ENCODE measurements around the gene G6PC1. TPM values are rescaled to one million over a fixed set of nuclear protein-coding genes. Genes with fewer than 3 reads are reported as not detected.
"Not testable (repeated sequence)": the region's sequence is repeated elsewhere in the genome, so short reads cannot be mapped to it uniquely, and the experiment has no call there.

The G6PC1 gene
- total RNA-seq, 4 donors from 2014 or later: 0.06 TPM; not detected in 3

DNA sequence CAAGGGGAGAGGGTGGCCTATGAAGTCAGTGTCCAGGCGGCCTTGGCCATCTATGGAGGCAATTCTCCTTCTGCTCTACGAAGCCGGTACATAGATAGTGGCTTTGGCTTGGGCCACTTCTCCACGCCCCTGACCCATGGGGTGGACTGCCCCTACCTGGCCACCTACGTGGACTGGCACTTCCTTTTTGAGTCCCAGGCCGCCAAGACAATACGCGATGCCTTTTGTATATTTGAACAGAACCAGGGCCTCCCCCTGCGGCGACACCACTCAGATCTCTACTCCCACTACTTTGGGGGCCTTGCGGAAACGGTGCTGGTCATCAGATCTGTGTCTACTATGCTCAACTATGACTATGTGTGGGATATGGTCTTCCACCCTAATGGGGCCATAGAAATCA lies 32.3 kb upstream of the G6PC1 start:
- no peak for DNase-seq (ENCODE audit: extremely low spot score)
- Histone ChIP-seq H3K4me3 (no peak overlapping the region), H3K36me3 (peaks cover 0 to 62% (median 30%) of the 10 kb centered on the region in 4 donors), H3K9me3 (no peaks in the 10 kb centered on the region), H3K27ac (replicated peaks in 1 of 4) (no peak overlapping the region), H3K27me3 (no peaks in the 10 kb centered on the region), H3K4me1 (peaks cover 0 to 17% (median 13%) of the 10 kb centered on the region in 4 donors)
- intact Hi-C loops (cut with DNase I): no loop called here
- no peak for TF ChIP-seq POLR2AphosphoS5 (IDR thresholded peaks at IDR 0.05)
- TF ChIP-seq EP300 (IDR thresholded peaks at IDR 0.05): no peak
- TF ChIP-seq, protein P1, sequence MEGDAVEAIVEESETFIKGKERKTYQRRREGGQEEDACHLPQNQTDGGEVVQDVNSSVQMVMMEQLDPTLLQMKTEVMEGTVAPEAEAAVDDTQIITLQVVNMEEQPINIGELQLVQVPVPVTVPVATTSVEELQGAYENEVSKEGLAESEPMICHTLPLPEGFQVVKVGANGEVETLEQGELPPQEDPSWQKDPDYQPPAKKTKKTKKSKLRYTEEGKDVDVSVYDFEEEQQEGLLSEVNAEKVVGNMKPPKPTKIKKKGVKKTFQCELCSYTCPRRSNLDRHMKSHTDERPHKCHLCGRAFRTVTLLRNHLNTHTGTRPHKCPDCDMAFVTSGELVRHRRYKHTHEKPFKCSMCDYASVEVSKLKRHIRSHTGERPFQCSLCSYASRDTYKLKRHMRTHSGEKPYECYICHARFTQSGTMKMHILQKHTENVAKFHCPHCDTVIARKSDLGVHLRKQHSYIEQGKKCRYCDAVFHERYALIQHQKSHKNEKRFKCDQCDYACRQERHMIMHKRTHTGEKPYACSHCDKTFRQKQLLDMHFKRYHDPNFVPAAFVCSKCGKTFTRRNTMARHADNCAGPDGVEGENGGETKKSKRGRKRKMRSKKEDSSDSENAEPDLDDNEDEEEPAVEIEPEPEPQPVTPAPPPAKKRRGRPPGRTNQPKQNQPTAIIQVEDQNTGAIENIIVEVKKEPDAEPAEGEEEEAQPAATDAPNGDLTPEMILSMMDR (IDR thresholded peaks at IDR 0.05): no peak
- TF ChIP-seq POLR2A (IDR thresholded peaks at IDR 0.05; ENCODE audit: low read depth): no peak
- WGBS: 94% methylated on average over 12 of the region's 12 CpGs

DNA sequence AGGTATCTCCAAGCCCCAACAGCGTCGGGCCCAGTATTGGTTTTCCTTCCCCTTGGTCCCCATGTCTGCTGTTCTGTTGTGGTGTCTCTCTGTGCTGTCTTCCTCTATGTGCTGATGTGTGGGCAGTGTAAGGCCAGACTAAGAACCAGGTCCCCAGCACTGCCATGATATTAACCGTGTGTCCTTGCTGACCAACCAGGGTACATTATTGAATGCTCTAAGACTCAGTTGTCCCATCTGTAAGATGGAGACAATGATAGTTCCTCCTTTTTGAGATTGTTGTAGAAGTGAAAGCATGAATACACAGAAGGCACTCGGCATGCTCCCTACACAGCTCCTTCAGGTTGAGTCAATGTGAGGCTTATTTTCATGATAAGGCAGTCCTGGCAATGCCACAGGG lies 29.0 kb upstream of the G6PC1 start:
- WGBS: 92% methylated on average over 3 of the region's 4 CpGs
- no peak overlapping the region for H3K27ac ChIP-seq (replicated peaks in 1 of 4)
- H3K4me3 ChIP-seq: no peak overlapping the region
- no peaks in the 10 kb centered on the region for H3K9me3 ChIP-seq
- no peak for DNase-seq (ENCODE audit: extremely low spot score)
- H3K4me1 ChIP-seq: no peaks in the 10 kb centered on the region
- H3K36me3 ChIP-seq: peaks cover 0 to 62% (median 27%) of the 10 kb centered on the region in 4 donors
- H3K27me3 ChIP-seq: no peaks in the 10 kb centered on the region
- intact Hi-C loops (cut with DNase I): no loop called here
- TF ChIP-seq POLR2A (IDR thresholded peaks at IDR 0.05; ENCODE audit: low read depth) (no peak), EP300 (IDR thresholded peaks at IDR 0.05) (no peak), POLR2AphosphoS5 (IDR thresholded peaks at IDR 0.05) (no peak)
- TF ChIP-seq, protein P1 (IDR thresholded peaks at IDR 0.05): no peak

DNA sequence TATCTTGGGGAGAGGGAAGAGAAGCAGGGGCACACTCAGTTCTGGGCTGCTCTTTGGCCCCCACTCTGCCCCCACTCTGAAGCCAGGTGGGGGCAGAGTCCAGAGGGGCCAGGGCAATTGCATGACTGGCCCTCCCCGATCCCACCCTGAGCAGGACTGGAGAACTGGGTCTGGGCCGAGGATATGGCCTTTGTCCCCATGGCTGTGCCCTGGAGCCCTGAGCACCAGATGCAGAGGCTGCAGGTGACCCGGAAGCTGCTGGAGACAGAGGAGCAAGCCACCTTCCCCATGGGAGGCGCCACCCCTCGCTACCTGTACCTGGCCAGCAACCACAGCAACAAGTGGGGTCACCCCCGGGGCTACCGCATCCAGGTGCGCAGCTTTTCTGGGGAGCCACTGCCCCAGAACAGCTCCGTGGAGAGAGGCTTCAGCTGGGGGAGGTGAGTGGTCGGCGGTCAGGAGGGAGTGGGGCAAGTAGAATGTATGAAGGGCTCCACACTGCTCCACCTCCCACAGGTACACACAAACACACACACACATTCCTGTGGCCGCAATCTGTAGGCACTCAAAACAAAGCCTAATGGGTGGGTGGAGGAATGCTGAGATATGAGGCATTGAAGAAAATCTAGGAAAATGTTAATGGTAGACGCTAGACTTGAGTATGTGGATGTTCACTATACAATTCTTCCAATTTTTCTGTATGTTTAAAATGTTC lies 28.2 kb upstream of the G6PC1 start:
- DNase-seq (ENCODE audit: extremely low spot score): no peak
- H3K27ac ChIP-seq (replicated peaks in 1 of 4): no peak overlapping the region
- H3K27me3 ChIP-seq: no peaks in the 10 kb centered on the region
- intact Hi-C loops (cut with DNase I): no loop called here
- H3K4me3 ChIP-seq: no peak overlapping the region
- no peaks in the 10 kb centered on the region for H3K4me1 ChIP-seq
- TF ChIP-seq POLR2AphosphoS5 (IDR thresholded peaks at IDR 0.05) (no peak), POLR2A (IDR thresholded peaks at IDR 0.05; ENCODE audit: low read depth) (no peak), EP300 (IDR thresholded peaks at IDR 0.05) (no peak)
- TF ChIP-seq, protein P1 (IDR thresholded peaks at IDR 0.05): no peak
- H3K9me3 ChIP-seq: no peaks in the 10 kb centered on the region
- 92% methylated on average over 10 of the region's 13 CpGs for WGBS
- peaks cover 0 to 63% (median 23%) of the 10 kb centered on the region in 4 donors for H3K36me3 ChIP-seq

DNA sequence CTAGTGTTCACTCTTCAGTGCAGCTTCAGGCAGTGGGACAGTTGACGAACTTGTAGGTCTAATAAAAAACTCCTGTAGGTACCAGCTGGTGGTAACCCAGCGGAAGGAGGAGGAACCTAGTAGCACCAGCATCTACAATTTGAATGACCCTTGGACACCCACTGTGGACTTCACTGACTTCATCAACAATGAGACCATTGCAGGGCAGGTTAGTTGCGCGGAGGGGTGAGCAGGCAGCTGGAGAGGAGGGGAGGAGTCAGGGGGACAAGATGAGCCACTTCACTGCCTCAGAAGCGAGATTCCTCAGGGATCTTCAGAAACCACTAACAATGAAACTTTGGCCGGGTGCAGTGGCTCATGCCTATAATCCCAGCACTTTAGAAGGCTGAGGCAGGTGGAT lies 27.3 kb upstream of the G6PC1 start:
- H3K4me3 ChIP-seq: no peak overlapping the region
- TF ChIP-seq EP300 (IDR thresholded peaks at IDR 0.05) (no peak), POLR2A (IDR thresholded peaks at IDR 0.05; ENCODE audit: low read depth) (no peak), POLR2AphosphoS5 (IDR thresholded peaks at IDR 0.05) (no peak)
- TF ChIP-seq, protein P1 (IDR thresholded peaks at IDR 0.05): no peak
- no peaks in the 10 kb centered on the region for H3K27me3 ChIP-seq
- WGBS: 93% methylated on average over 5 of the region's 6 CpGs
- intact Hi-C loops (cut with DNase I): no loop called here
- no peaks in the 10 kb centered on the region for H3K9me3 ChIP-seq
- H3K36me3 ChIP-seq: peaks cover 0 to 56% (median 20%) of the 10 kb centered on the region in 4 donors
- H3K4me1 ChIP-seq: no peaks in the 10 kb centered on the region
- H3K27ac ChIP-seq (replicated peaks in 1 of 4): no peak overlapping the region
- DNase-seq (ENCODE audit: extremely low spot score): no peak

- H3K4me3 ChIP-seq; DNase-seq (ENCODE audit: extremely low spot score); H3K27ac ChIP-seq (replicated peaks in 1 of 4); H3K9me3 ChIP-seq; intact Hi-C loops (cut with DNase I); H3K4me1 ChIP-seq; H3K27me3 ChIP-seq: not testable (repeated sequence)
- peaks cover 0 to 48% (median 14%) of the 10 kb centered on the region in 4 donors for H3K36me3 ChIP-seq
- WGBS: 80% methylated on average over 5 of the region's 12 CpGs
These were observed 26.5 kb upstream of the G6PC1 start for GRCh38 chr17:42873932-42874695.
